CD4-positive, alpha-beta T cell treated with Interleukin-6 at 100 ng/mL for 8 hours (primary cell): ENCODE measurements around the gene HSD17B11.
"Not testable (repeated sequence)": the region's sequence is repeated elsewhere in the genome, so short reads cannot be mapped to it uniquely, and the experiment has no call there.

Experiments used
- DNase-seq: peaks from one replicate; pipeline ENCODE4 v3.0.0-alpha.2; 2020; ENCODE audit warnings: mixed read lengths, low spot score

HSD17B11 gene

GRCh38 chr4:87405211-87405820 lies 14.3 kb upstream of the HSD17B11 start:
- DNase-seq = no peak

- DNase-seq = not testable (repeated sequence)
Observed at GRCh38 chr4:87403732-87404131, 12.7 kb upstream of the HSD17B11 start.

- no peak for DNase-seq
Observed at GRCh38 chr4:87399954-87400353, 9.0 kb upstream of the HSD17B11 start.

GRCh38 chr4:87399148-87399547 lies 8.2 kb upstream of the HSD17B11 start:
- DNase-seq = no peak

- DNase-seq = not testable (repeated sequence)
Observed at GRCh38 chr4:87395851-87396250, 4.9 kb upstream of the HSD17B11 start.

GRCh38 chr4:87395073-87395472 lies 4.1 kb upstream of the HSD17B11 start:
- DNase-seq = not testable (repeated sequence)

- no peak for DNase-seq
Observed at GRCh38 chr4:87392183-87392582, 1.2 kb upstream of the HSD17B11 start.

GRCh38 chr4:87391576-87392054 lies 627 bp upstream of the HSD17B11 start:
- DNase-seq = no peak

- DNase-seq = no peak
Observed at GRCh38 chr4:87390551-87390890, 467 bp downstream of the HSD17B11 start.

GRCh38 chr4:87390055-87390454 lies 933 bp downstream of the HSD17B11 start:
- DNase-seq = not testable (repeated sequence)

- no peak for DNase-seq
Observed at GRCh38 chr4:87388901-87389300, 2.1 kb downstream of the HSD17B11 start.

GRCh38 chr4:87387237-87387636 lies 3.8 kb downstream of the HSD17B11 start:
- no peak for DNase-seq

GRCh38 chr4:87384466-87385132 lies 6.4 kb downstream of the HSD17B11 start:
- not testable (repeated sequence) for DNase-seq

- no peak for DNase-seq
Observed at GRCh38 chr4:87382931-87383330, 8.1 kb downstream of the HSD17B11 start.

GRCh38 chr4:87382116-87382515 lies 8.9 kb downstream of the HSD17B11 start:
- no peak for DNase-seq

GRCh38 chr4:87377816-87378215 lies 13.2 kb downstream of the HSD17B11 start:
- no peak for DNase-seq

GRCh38 chr4:87375719-87376291 lies 15.2 kb downstream of the HSD17B11 start:
- peak; percentile 6 for DNase-seq

- DNase-seq = no peak
Observed at GRCh38 chr4:87370068-87370467, 20.9 kb downstream of the HSD17B11 start.

- no peak for DNase-seq
Observed at GRCh38 chr4:87366521-87367162, 24.3 kb downstream of the HSD17B11 start.

GRCh38 chr4:87365348-87365747 lies 25.6 kb downstream of the HSD17B11 start:
- DNase-seq = no peak

GRCh38 chr4:87363552-87363951 lies 27.4 kb downstream of the HSD17B11 start:
- DNase-seq = no peak

- DNase-seq = no peak
Observed at GRCh38 chr4:87360338-87360935, 30.6 kb downstream of the HSD17B11 start.

GRCh38 chr4:87359258-87359657 lies 31.7 kb downstream of the HSD17B11 start:
- no peak for DNase-seq
